ENCODE measurements around the gene HEBP2. TPM values are rescaled to one million over a fixed set of nuclear protein-coding genes. Genes with fewer than 3 reads are reported as not detected.

HEBP2 gene
- total RNA-seq, 1 experiment from 2014 or later, result 51.6 TPM

- POLR2A ChIA-PET, result no interaction called here
- TF ChIP-seq ZBTB33 (IDR thresholded peaks at IDR 0.05; ENCODE audit: extremely low read depth, insufficient replicate concordance, low read length), result no peak
- no peak for TF ChIP-seq FOSL1 (IDR thresholded peaks at IDR 0.05; ENCODE audit: low read depth)
These were observed 20.2 kb upstream of the HEBP2 start for GRCh38 chr6:138383776-138384175.

GRCh38 chr6:138386897-138387296 is 17.1 kb upstream of the HEBP2 start:
- Histone ChIP-seq H3K4me1 (ENCODE audit: control insufficient read depth in 1 of 2, insufficient read depth in 2 of 2, low read length in 2 of 2) (peaks cover 0 to 12% of the 10 kb centered on the region in 2 experiments; a peak in 3 of 4 replicates), H2AFZ (ENCODE audit: low read depth, low read length, poor library complexity, severe bottlenecking) (no peak overlapping the region), H4K20me1 (ENCODE audit: insufficient read depth) (no peaks in the 10 kb centered on the region), H3K9me3 (ENCODE audit: control insufficient read depth in 1 of 2, insufficient read depth in 1 of 2, low read depth in 1 of 2, low read length in 2 of 2) (no peaks in the 10 kb centered on the region), H3K27ac (ENCODE audit: low read depth, low read length) (no peak overlapping the region), H3K9me2 (ENCODE audit: insufficient read depth) (no peaks in the 10 kb centered on the region), H3K9ac (ENCODE audit: low read length) (no peak overlapping the region), H3K79me2 (ENCODE audit: insufficient read depth, low read length) (no peaks in the 10 kb centered on the region), H3K4me2 (ENCODE audit: low read length) (no peak overlapping the region), H3K4me3 (replicated peaks in 1 of 2; ENCODE audit: low read depth in 1 of 2, low read length in 2 of 2) (no peak overlapping the region), H3K27me3 (ENCODE audit: insufficient read depth, low read length) (no peaks in the 10 kb centered on the region), H3K36me3 (ENCODE audit: control insufficient read depth in 1 of 2, insufficient read depth in 2 of 2, low read length in 2 of 2) (no peaks in the 10 kb centered on the region)
- ChIA-PET POLR2A (no interaction called here), RAD21 (ENCODE audit: low non-redundant PET in 1 of 2, low total read pairs in 2 of 2, uncharacterized antibody in 2 of 2, unreplicated experiment in 2 of 2) (no interaction called here), CTCF (no interaction called here)
- DNase-seq (ENCODE audit: low read depth, low spot score), result no peak
- ATAC-seq, result no peak
- intact Hi-C loops (cut with micrococcal nuclease), result no loop called here
- no TSS peak for BruUV-seq (replicated peaks)
- TF ChIP-seq EZH2phosphoT487 (IDR thresholded peaks at IDR 0.05; ENCODE audit: borderline replicate concordance), result no peak
- no peak for TF ChIP-seq JUND (IDR thresholded peaks at IDR 0.05)
- no peak for TF ChIP-seq CEBPB (IDR thresholded peaks at IDR 0.05; ENCODE audit: low read depth)
- TF ChIP-seq ATF3 (IDR thresholded peaks at IDR 0.05), result no peak
- no peak for TF ChIP-seq TCF7L2 (IDR thresholded peaks at IDR 0.05; ENCODE audit: borderline replicate concordance, extremely low read depth, insufficient read depth, insufficient read length)
- TF ChIP-seq EZH2 (IDR thresholded peaks at IDR 0.05), result no peak
- TF ChIP-seq RAD21 (IDR thresholded peaks at IDR 0.05; ENCODE audit: low read depth), result no peak
- TF ChIP-seq FOSL1 (IDR thresholded peaks at IDR 0.05; ENCODE audit: low read depth), result no peak
- TF ChIP-seq SP1 (IDR thresholded peaks at IDR 0.05; ENCODE audit: low read depth), result no peak
- no peak for TF ChIP-seq ZBTB33 (IDR thresholded peaks at IDR 0.05; ENCODE audit: extremely low read depth, insufficient replicate concordance, low read length)
- TF ChIP-seq POLR2AphosphoS5 (IDR thresholded peaks at IDR 0.05; ENCODE audit: low read depth, low read length), result no peak

More at GRCh38 chr6:138383776-138384175, 20.2 kb upstream of the HEBP2 start:
- no peak overlapping the region for H3K9ac ChIP-seq (ENCODE audit: low read length)
- CTCF ChIA-PET, result no interaction called here
- H3K79me2 ChIP-seq (ENCODE audit: insufficient read depth, low read length), result no peaks in the 10 kb centered on the region
- no peaks in the 10 kb centered on the region for H3K36me3 ChIP-seq (ENCODE audit: control insufficient read depth in 1 of 2, insufficient read depth in 2 of 2, low read length in 2 of 2)
- no peaks in the 10 kb centered on the region for H3K27me3 ChIP-seq (ENCODE audit: insufficient read depth, low read length)
- H4K20me1 ChIP-seq (ENCODE audit: insufficient read depth), result no peaks in the 10 kb centered on the region
- no peak for DNase-seq (ENCODE audit: low read depth, low spot score)
- H3K9me3 ChIP-seq (ENCODE audit: control insufficient read depth in 1 of 2, insufficient read depth in 1 of 2, low read depth in 1 of 2, low read length in 2 of 2), result no peaks in the 10 kb centered on the region
- H3K4me3 ChIP-seq (replicated peaks in 1 of 2; ENCODE audit: low read depth in 1 of 2, low read length in 2 of 2), result no peak overlapping the region
- RAD21 ChIA-PET (ENCODE audit: low non-redundant PET in 1 of 2, low total read pairs in 2 of 2, uncharacterized antibody in 2 of 2, unreplicated experiment in 2 of 2), result no interaction called here
- intact Hi-C loops (cut with micrococcal nuclease), result no loop called here
- no peak overlapping the region for H3K4me2 ChIP-seq (ENCODE audit: low read length)
- BruUV-seq (replicated peaks), result no TSS peak
- no peak for ATAC-seq
- peaks cover 0 to 15% of the 10 kb centered on the region in 2 experiments; a peak in 3 of 4 replicates for H3K4me1 ChIP-seq (ENCODE audit: control insufficient read depth in 1 of 2, insufficient read depth in 2 of 2, low read length in 2 of 2)
- no peaks in the 10 kb centered on the region for H3K9me2 ChIP-seq (ENCODE audit: insufficient read depth)
- H2AFZ ChIP-seq (ENCODE audit: low read depth, low read length, poor library complexity, severe bottlenecking), result no peak overlapping the region
- H3K27ac ChIP-seq (ENCODE audit: low read depth, low read length), result no peak overlapping the region
